Esophagus muscularis mucosa (tissue), 4 donors: ENCODE measurements around the gene ATP11C.

ENCODE experiments used
- CTCF ChIP-seq, 3 experiments: fragments of 200-600 bp in 2 of 3; fragments of 450-650 bp in 1 of 3; sonication (generic) in 2 of 3; IDR thresholded peaks; one replicate each; pipeline ENCODE4 v1.5.1; 2017 to 2019; ENCODE audit warnings: antibody characterized with exemption in 3 of 3, mild to moderate bottlenecking in 2 of 3, moderate library complexity in 1 of 3
- EP300 ChIP-seq: sonication (generic); formaldehyde crosslinking; IDR thresholded peaks from one replicate; pipeline ENCODE4 v1.6.1; 2017; ENCODE audit warnings: antibody characterized with exemption
- POLR2A ChIP-seq: fragments of 450-650 bp; IDR thresholded peaks from one replicate; pipeline ENCODE4 v1.6.1; 2017; ENCODE audit warnings: antibody characterized with exemption, moderate library complexity, mild to moderate bottlenecking, low read depth
- POLR2AphosphoS5 ChIP-seq, 2 donors: sonication (generic); formaldehyde crosslinking; IDR thresholded peaks; one replicate each; pipeline ENCODE4 v1.6.1; 2017; ENCODE audit warnings: antibody characterized with exemption in 2 of 2

- no peak for TF ChIP-seq CTCF (IDR thresholded peaks at IDR 0.05)
- no peak for TF ChIP-seq POLR2A
- TF ChIP-seq POLR2AphosphoS5 (IDR thresholded peaks at IDR 0.05) = no peak
- TF ChIP-seq EP300 = no peak
Measured at GRCh38 chrX:139811942-139812629, 120.8 kb downstream of the ATP11C start.
